Muscle layer of duodenum (tissue), 2 donors: Measurements from ENCODE around the gene CALR.
"Not testable (repeated sequence)": the region's sequence is repeated elsewhere in the genome, so short reads cannot be mapped to it uniquely, and the experiment has no call there.

Experiments used
- H3K27ac ChIP-seq: one replicate; pipeline ENCODE4 v1.7.0; 2013; ENCODE audit warnings: mild to moderate bottlenecking, low read length
- H3K27me3 ChIP-seq: one replicate; pipeline ENCODE4 v1.7.0; 2013; ENCODE audit warnings: low read depth, mild to moderate bottlenecking, control low read depth, low read length
- H3K36me3 ChIP-seq, 2 donors: one replicate each; pipeline ENCODE4 v1.7.0; 2013; ENCODE audit warnings: low read length in 2 of 2, control low read depth in 1 of 2, mild to moderate bottlenecking in 1 of 2; ENCODE audit not compliant: insufficient read depth in 2 of 2, control insufficient read depth in 1 of 2
- H3K4me1 ChIP-seq, 2 donors: one replicate each; pipeline ENCODE4 v1.7.0; 2013; ENCODE audit warnings: low read length in 2 of 2, mild to moderate bottlenecking in 2 of 2, control low read depth in 1 of 2, moderate library complexity in 1 of 2; ENCODE audit not compliant: insufficient read depth in 2 of 2, control insufficient read depth in 1 of 2
- H3K4me3 ChIP-seq, 2 donors: one replicate each; pipeline ENCODE4 v1.7.0; 2013; ENCODE audit warnings: low read length in 2 of 2, low read depth in 1 of 2, mild to moderate bottlenecking in 1 of 2
- H3K9me3 ChIP-seq, 2 donors: one replicate each; pipeline ENCODE4 v1.7.0; 2013; ENCODE audit warnings: low read length in 2 of 2, control low read depth in 1 of 2, mild to moderate bottlenecking in 1 of 2; ENCODE audit not compliant: control insufficient read depth in 1 of 2
- donor health status: healthy.

CALR gene

GRCh38 chr19:12913851-12914690 lies 24.3 kb upstream of the CALR start:
- peak overlapping the region; percentile 65 for H3K27ac ChIP-seq
- no peak overlapping the region for H3K4me3 ChIP-seq
- no peaks in the 10 kb centered on the region for H3K36me3 ChIP-seq
- H3K4me1 ChIP-seq, result peaks cover 7 to 26% of the 10 kb centered on the region in 2 donors
- H3K27me3 ChIP-seq, result no peaks in the 10 kb centered on the region
- no peaks in the 10 kb centered on the region for H3K9me3 ChIP-seq

GRCh38 chr19:12915860-12916259 lies 22.5 kb upstream of the CALR start:
- not testable (repeated sequence) for H3K9me3 ChIP-seq, H3K27ac ChIP-seq, H3K4me3 ChIP-seq, H3K36me3 ChIP-seq, H3K27me3 ChIP-seq
- peaks cover 7 to 26% of the 10 kb centered on the region in 2 donors for H3K4me1 ChIP-seq

GRCh38 chr19:12918253-12918652 lies 20.2 kb upstream of the CALR start:
- H3K4me1 ChIP-seq, result peaks cover 6 to 11% of the 10 kb centered on the region in 2 donors
- peaks cover 7 to 13% of the 10 kb centered on the region in 2 donors for H3K36me3 ChIP-seq
- no peaks in the 10 kb centered on the region for H3K27me3 ChIP-seq
- no peak overlapping the region for H3K27ac ChIP-seq
- H3K9me3 ChIP-seq, result no peaks in the 10 kb centered on the region
- no peak overlapping the region for H3K4me3 ChIP-seq

- H3K27me3 ChIP-seq, result no peaks in the 10 kb centered on the region
- peaks cover 20 to 31% of the 10 kb centered on the region in 2 donors for H3K36me3 ChIP-seq
- H3K4me3 ChIP-seq, result no peak overlapping the region
- no peaks in the 10 kb centered on the region for H3K4me1 ChIP-seq
- no peak overlapping the region for H3K27ac ChIP-seq
- H3K9me3 ChIP-seq, result no peaks in the 10 kb centered on the region
Observed at GRCh38 chr19:12921047-12921446, 17.4 kb upstream of the CALR start.

- H3K36me3 ChIP-seq, result peaks cover 29 to 47% of the 10 kb centered on the region in 2 donors
- H3K4me1 ChIP-seq, result no peaks in the 10 kb centered on the region
- H3K27me3 ChIP-seq, result no peaks in the 10 kb centered on the region
Observed at GRCh38 chr19:12922959-12923358, 15.4 kb upstream of the CALR start.

GRCh38 chr19:12924621-12925310 lies 13.6 kb upstream of the CALR start:
- Histone ChIP-seq H3K4me3 (no peak overlapping the region), H3K27me3 (no peaks in the 10 kb centered on the region), H3K4me1 (no peaks in the 10 kb centered on the region), H3K36me3 (peaks cover 37 to 61% of the 10 kb centered on the region in 2 donors), H3K27ac (no peak overlapping the region), H3K9me3 (no peaks in the 10 kb centered on the region)

More at GRCh38 chr19:12922959-12923358, 15.4 kb upstream of the CALR start:
- Histone ChIP-seq H3K9me3 (no peaks in the 10 kb centered on the region), H3K4me3 (no peak overlapping the region), H3K27ac (no peak overlapping the region)

- Histone ChIP-seq H3K27me3 (no peaks in the 10 kb centered on the region), H3K36me3 (peaks cover 25 to 40% of the 10 kb centered on the region in 2 donors), H3K4me1 (peaks cover 9 to 17% of the 10 kb centered on the region in 2 donors), H3K4me3 (no peak overlapping the region), H3K27ac (no peak overlapping the region), H3K9me3 (no peaks in the 10 kb centered on the region)
Observed at GRCh38 chr19:12930002-12930645, 8.3 kb upstream of the CALR start.

- peak overlapping the region; percentile 83 for H3K27ac ChIP-seq
- H3K9me3 ChIP-seq, result no peaks in the 10 kb centered on the region
- peaks cover 12 to 26% of the 10 kb centered on the region in 2 donors for H3K36me3 ChIP-seq
- H3K27me3 ChIP-seq, result no peaks in the 10 kb centered on the region
- H3K4me1 ChIP-seq, result peaks cover 13 to 22% of the 10 kb centered on the region in 2 donors
- H3K4me3 ChIP-seq, result peak overlapping the region; percentile 91 to 94
Observed at GRCh38 chr19:12932392-12933286, 5.8 kb upstream of the CALR start.

GRCh38 chr19:12933287-12934072 lies 4.9 kb upstream of the CALR start, which contains the start of gene FARSA:
FARSA (minus strand) TSS chr19:12933711; CDS start chr19:12933696, 15 bp downstream.
- no peaks in the 10 kb centered on the region for H3K27me3 ChIP-seq
- peak within 1 kb of the TSS; percentile 83 for H3K27ac ChIP-seq
- H3K4me3 ChIP-seq, result peak within 1 kb of the TSS; percentile 91 to 94
- H3K4me1 ChIP-seq, result peaks cover 15 to 25% of the 10 kb centered on the region in 2 donors
- peaks cover 12 to 18% of the 10 kb centered on the region in 2 donors for H3K36me3 ChIP-seq
- no peaks in the 10 kb centered on the region for H3K9me3 ChIP-seq

- Histone ChIP-seq H3K4me3 (no peak overlapping the region), H3K4me1 (peaks cover 20 to 32% of the 10 kb centered on the region in 2 donors), H3K27ac (no peak overlapping the region), H3K27me3 (no peaks in the 10 kb centered on the region), H3K36me3 (peaks cover 8 to 9% of the 10 kb centered on the region in 2 donors), H3K9me3 (no peaks in the 10 kb centered on the region)
Observed at GRCh38 chr19:12935071-12935470, 3.3 kb upstream of the CALR start.
